Activated CD4-positive, CD25-positive, alpha-beta regulatory T cell treated with anti-CD3 and anti-CD28 coated beads, Interleukin-2, amount 50 U/mL, for 16 hours (primary cell): ENCODE results near the gene ACADL.
"Not testable (repeated sequence)": the region's sequence is repeated elsewhere in the genome, so short reads cannot be mapped to it uniquely, and the experiment has no call there.

Experiments
- DNase-seq: peaks from one replicate; pipeline ENCODE4 v3.0.0-alpha.2; 2020; ENCODE audit warnings: low read depth, low spot score

Gene ACADL

DNA sequence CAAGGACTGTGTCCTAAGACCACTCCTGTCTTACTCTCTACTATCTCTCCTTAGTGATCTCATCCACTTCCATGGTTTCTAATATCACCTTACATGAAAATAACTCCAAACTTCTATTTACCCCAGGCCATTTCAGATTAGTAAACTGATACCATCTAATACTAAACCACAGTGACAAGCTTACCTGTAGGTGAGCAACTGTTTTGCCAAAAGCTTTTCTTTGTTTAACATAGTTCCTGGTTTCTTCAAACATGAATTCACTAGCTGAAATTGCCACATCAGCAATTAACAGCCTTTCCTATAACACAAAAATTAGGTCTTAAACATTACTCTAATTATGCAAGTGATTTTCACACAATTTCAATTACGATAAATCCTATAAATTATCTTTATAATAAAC, 22.1 kb downstream of the ACADL start:
- no peak for DNase-seq

DNA sequence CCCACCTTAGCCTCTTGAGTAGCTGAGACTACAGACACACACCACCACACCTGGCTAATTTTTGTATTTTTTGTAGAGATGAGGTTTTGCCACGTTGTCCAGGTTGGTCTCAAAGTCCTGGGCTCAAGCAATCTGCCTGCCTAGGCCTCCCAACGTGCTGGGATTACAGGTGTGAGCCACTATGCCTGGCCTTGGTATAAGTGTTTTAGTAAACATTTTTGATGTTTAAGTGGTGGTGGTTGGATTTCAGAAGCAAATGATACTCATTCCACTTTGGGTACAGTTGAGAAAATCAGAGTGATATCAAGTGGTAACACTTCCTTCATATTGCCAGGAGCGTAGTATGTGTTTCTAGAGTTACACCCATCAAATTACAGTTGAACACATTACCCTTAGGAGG, 25.4 kb downstream of the ACADL start:
- DNase-seq, result no peak

DNA sequence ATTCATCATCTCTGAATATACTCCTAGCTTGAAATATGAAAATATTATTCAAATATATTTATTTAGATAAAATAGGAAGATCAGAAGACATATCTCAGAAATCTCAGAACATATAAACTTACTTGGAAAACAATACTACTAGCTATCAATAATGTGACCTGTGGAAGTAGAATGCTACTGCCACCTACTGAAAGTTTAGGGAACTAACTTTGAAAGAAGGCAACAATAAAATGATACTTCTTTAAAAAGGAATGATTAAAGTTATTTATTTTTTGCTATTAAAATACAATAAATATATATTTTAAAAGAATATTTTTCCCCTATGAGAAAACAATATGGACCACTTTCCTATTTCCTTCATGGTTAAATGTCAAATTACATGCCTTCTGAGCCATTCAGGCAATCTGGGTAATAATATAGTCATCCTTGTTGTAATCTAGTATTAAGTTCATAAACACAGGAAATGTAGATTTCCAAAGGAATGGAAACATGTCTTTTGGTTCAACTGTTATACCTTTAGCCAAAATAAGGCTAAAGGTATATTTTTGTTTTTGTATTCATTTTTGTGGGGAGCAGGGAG, 26.0 kb downstream of the ACADL start:
- DNase-seq, result no peak

DNA sequence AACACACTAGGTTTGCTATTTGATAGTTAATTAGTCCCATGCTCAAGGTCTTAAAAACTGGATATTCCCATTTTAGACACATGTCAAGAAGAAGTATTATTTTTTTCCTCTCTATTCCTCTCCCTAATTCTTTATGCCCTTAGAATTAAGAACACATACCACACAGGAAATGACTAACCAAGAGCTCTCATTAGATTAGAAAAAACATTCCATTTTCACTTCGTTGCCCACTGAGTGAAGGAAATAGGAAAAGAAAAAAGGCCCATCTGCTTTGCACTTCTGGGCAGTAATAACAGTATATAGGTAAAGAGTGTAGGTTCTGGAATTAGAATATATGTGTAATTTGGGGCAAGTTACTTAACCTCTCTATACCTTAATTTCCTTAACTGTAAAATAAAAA, 26.9 kb downstream of the ACADL start:
- DNase-seq, result no peak

DNA sequence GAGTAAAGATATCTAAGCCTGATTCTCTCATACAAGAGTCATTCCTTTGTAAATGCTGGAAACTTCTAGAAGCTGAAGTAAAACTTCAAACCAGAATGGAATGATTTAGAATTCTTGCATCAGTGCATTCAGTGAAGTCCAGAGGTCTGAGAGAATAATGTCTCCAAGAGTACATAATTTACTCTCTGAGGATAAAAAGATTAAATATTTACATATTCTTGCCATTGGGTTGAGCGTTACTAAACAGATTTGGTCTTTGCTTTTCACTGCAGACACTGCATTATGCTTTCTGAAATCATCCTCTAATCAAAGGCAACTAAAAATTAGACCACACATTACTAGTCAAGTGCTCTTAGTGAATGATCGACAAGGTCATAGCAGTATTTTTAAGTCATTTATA, 27.5 kb downstream of the ACADL start:
- DNase-seq, result no peak

DNA sequence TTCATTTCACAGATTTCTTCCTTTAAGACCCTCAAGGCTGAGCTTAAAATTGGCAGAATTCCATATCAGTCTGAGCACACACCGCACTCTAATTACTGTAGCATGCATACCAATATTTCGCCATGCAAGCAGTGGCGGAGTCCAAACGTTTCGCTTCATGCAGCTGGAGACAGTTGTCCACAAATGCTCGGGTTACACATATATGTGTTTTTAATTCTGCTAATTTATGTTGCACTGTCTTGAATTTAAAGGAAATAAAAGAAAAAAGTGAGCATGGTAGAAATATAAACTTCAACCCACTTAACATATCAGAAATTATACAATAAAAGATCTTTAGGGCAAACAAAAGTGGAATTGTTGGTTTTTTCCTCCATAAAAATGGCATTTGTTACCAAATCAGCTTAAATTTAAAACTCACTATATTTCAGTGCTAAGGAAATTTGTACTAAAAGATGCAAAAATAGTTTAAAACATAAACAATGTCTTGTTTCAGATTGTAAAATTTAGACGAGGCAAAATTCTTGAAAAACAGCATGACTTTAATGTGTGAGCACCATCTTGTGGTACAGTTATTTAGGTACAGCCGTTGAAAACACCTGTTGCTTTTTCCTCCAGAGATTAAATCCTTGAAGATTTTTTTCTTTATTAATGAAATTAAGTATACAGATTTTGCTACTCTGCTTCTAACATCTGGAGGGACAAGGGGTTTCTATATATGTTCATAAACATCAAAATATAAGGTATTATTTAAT, 30.0 kb downstream of the ACADL start:
- no peak for DNase-seq

DNA sequence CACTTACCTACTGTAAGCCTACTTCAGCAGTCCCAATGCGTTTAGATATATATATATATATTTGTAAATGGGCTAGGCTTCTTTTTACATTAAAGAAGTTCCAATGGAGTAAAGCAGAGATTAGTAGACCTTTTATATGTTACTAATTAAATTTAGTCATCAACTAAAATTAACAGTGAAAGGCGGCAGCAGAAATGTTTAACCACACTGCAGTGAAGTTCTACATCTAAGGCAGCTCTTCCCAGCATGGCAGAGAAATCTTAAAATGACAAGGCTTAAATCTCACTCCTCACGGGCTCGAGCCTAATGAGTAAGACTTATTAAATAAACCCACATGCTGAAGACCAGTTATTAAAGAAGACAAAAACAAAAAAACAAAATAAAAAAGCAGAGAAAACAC, 34.9 kb downstream of the ACADL start:
- DNase-seq, result no peak

DNA sequence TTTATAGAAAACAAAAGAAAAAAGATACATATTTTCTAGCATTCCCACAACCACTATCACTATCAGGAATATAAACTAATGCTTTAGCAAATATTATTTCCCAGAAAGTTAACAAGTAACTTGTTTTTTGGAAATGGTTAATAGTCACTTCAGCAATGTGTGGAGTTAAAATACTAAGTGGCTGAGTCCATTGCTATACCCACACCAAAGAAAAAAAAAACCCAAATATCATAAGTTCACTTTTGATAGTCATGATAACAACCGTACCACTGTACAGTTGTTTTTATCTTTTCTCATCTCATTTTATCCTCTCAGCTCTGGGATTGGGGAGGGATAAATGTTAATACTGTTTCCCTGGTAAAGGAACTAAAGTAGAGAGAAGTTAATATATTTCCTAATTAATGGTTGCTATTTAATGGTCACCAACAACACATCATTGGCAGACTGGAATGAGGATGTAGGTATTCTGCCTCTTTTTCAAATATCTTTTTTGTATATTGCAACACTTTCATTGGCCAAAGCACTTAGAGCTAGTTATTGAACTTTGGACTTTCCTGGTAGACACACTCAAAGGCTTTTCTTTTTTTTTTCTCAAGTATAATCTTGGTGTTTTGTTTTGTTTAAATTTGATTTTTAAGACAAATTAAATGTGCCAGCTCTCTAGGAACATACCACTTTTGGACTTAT, 35.7 kb downstream of the ACADL start:
- DNase-seq, result no peak

DNA sequence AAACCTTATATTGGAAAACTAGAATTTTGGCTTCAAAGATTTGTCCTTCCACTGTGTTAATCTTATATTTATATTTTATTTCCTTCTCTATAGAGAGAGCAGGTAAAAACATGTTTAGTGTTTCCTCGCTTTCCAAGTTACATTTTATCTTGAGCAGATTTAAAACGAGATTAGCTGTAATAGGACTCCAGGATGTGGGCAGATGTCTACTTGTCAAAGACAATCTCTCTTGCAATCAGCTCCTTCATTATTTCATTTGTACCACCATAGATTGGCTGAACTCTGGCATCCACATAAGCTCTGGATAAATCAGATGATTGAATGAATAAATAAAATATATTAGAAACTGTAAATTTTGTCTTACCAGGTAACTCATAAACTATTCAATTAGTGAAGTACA, 36.5 kb downstream of the ACADL start:
- DNase-seq, result no peak

DNA sequence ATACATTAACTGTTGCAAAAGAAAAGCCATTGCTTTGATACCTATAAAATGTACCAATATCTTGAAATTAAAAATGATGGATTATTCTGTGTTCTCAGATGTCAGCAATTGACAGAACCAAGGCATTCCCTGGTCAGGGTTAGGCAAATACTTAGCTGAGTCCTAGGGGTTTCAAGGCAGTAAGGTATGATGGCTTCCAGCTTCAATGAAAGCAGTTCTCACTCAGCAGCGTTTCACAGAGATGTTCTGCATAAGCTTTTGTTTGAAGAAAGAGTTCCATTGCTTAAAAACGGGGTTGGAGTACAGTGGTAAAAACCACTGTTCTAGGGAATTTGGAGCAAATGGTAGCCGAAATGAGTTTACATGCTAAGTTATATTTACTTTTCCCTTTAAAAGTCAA, 37.1 kb downstream of the ACADL start:
- DNase-seq, result no peak

DNA sequence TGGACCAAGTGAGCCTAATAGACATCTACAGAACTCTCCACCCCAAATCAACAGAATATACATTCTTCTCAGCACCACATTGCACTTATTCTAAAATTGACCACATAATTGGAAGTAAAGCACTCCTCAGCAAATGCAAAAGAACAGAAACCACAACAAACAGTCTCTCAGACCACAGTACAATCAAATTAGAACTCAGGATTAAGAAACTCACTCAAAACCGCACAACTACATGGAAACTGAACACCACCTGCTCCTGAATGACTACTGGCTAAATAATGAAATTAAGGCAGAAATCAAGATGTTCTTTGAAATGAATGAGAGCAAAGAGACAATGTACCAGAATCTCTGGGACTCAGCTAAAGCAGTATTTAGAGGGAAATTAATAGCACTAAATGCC, 41.3 kb downstream of the ACADL start:
- DNase-seq, result not testable (repeated sequence)

DNA sequence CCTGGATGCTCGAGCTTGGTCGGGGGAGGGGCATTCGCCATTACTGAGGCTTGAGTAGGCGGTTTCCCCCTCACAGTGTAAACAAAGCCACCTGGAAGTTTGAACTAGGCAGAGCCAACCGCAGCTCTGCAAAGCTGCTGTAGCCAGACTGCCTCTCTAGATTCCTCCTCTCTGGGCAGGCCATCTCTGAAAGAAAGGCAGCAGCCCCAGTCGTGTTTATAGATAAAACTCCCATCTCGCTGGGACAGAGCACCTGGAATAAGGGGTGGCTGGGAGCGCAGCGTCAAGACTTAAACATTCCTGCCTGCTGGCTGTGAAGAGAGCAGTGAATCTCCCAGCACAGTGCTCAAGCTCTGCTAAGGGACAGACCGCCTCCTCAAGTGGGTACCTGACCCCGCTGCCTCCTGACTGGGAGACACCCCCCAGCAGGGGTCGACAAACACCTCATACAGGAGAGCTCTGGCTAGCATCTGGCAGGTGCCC, 43.6 kb downstream of the ACADL start:
- not testable (repeated sequence) for DNase-seq

DNA sequence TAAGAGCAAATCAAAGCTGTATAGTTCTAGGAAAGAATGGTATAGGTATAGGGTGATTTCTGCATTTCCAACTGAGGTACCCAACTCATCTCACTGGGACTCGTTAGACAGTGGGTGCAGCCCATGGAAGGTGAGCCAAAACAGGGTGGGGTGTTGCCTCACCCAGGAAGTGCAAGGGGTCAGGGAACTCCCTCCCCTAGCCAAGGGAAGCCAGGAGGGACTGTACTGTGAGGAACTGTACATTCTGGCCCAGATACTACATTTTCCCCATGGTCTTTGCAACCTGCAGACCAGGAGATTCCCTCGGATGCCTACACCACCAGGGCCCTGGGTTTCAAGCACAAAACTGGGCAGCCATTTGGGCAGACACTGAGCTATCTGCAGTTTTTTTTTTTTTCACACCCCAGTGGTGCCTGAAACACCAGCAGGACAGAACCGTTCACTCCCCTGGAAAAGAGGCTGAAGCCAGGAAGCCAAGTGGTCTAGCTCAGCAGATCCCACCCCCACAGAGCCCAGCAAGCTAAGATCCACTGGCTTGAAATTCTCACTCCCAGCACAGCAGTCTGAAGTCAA, 44.1 kb downstream of the ACADL start:
- DNase-seq, result not testable (repeated sequence)

DNA sequence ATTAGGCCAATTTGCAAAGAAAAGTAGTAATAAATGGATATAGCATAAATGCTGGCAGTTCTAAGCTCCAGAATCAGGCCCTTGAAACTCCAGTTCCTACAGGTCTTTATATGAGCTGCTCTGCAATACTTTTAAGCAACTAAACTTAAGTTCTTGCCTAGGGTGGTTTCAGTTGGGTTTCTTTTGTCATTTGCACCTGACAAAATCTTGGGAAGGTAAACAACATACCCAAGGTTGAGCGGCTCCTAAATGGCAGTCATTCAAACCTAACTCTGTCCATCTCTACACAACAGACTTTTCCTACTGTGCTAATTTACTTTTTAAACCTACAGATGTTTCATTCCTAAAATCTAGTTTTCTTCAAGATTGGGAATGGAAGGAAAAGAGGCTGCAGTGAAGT, 44.8 kb downstream of the ACADL start:
- DNase-seq, result no peak

DNA sequence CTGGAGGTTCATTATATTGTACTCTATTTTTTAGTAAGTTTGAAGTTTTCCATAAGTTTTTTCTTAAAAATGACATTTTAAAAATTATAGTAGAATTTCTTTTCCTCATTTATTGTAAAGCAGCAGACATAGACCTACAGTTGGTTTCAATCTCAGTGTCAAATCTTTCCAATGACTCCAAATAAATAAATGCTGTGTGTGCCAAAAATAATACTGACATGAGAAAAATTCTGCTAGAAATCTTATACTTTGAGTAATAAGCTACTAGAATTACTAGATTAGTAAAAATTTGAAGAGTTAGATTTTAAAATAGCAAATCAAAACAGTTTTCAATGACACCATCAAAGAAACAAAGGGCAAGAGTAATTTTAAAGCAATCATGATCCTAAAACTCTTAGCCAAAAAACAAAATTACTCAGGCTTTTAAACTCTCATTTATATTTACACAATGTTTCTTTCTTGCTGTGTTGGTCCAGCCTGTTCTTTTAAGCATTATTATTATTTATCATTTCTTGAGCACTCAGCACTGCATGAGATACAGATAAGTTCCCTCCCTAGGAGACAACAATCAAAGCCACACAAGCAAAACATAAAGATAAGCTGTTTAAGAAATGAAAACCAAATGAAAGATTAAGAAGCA, 45.8 kb downstream of the ACADL start:
- no peak for DNase-seq

DNA sequence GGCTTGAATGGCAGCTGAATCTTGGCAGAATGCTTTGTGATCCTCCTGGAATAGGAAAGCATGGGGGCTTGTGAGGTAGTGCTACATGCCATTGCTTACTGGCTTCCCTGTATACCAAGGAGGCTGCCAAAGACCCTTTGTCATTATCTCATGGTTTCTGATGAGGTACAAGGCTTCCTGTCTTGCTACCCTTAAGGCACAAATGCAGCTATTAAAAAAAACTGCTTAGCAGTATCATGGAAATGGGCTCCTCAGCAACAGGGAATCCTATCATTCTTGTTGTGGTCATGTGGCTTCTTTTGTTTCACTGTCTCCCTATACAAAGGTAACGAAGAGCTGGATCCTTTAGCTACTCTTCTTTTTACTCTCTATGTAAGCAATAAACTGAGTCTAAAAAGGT, 47.5 kb downstream of the ACADL start:
- no peak for DNase-seq

DNA sequence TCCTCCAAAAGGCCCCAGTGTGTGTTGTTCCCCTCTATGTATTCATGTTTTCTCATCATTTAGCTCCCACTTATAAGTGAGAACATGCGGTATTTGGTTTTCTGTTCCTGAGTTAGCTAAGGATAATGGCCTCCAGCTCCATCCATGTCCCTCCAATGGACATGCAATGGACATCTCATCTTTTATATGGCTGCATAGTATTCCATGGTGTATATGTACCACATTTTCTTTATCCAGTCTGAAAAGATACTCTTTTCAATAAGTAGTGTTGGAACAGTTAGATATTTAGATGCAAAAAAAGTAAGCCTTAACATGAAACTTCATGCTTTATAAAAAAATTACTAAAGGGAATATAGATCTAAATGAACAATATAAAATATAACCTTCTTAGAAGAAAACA, 48.1 kb downstream of the ACADL start:
- not testable (repeated sequence) for DNase-seq

DNA sequence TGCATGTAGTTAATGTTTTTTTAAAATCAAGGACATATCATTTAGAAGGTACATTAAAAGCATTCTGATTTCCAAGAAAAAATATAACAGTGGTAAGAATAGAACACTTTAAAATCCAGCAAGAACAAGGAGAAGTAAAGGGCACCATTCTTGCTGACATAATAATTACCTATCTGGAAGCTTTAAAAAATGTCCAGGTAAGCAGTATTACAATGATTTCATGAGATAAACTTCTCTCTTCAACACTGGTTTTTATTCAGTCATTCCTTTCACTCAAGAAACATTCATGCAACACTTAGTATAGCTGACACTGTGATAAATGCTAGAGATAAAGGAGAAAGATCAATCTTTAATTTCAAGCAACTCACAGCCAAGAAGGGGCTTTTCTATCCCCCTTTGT, 51.2 kb downstream of the ACADL start:
- no peak for DNase-seq

DNA sequence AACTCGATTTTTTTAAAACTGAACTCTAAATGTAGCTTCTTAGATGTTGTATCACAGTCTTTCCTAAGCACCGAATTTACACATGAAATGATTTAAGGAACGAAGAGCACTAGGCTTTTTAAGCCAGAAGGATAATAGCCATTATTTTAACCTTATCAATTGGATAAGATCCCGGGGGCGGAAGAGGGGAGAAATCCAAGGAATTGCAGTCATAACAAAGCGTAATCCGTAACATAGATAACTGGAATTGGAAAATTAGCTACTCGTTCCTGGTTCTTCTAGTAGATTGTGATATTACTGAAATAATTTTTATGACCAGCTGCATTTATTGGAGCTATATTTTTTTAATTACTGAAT, 53.0 kb downstream of the ACADL start:
- DNase-seq, result no peak

DNA sequence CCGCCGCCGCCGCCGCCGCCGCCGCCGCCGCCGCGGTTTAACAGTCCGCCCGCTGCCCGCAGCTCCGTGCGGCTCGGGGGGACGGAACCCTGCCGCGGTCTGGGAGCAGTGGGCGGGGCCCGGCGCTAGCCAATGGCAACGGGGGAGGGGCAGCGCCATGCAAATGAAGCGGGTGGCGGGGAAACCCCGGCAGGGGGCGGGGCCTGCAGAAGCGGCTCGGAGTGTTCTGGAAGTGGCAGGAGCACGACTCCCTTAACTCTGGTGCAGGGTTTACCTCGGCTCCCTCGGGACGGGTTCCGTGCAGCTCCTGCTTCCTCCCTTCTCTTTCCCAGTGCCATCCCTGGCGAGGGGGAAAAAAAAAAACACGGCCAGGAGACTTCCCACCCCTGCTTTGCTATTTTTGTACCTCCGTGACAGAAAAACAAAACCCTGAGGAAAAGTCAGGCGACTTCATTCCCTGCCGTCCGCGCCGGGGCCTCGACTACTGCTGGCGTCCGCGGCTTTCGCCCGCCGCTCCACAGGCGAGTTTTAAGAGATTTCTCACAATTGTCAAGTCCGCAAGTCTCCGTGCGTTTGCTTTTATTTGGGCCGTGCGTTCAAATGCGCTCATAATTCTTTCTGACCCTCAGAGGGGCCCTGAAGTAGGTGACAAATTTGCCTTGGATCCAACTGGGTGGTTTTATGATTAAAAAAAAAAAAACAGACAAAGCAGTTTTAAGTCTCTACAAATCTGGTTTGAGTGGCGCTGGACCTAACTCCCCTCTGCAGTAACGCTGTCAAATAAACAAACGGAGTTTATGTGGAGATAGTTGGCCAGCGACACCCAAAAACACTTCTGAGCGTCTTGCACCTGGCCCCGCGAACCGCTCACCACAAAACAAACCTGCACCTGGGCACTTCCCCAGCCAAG, 53.7 kb downstream of the ACADL start, which contains the start of gene KANSL1L:
KANSL1L (minus strand) TSS at position 101 of the 910 bp plus-strand sequence. CDS start 16,827 bp downstream, outside the sequence.
- peak; percentile 94 for DNase-seq
